CMK (cell line): ENCODE measurements around the gene SCEL.
"Not testable (repeated sequence)": the region's sequence is repeated elsewhere in the genome, so short reads cannot be mapped to it uniquely, and the experiment has no call there.

Source experiments
- DNase-seq: peaks from one replicate; pipeline ENCODE4 v3.0.0-alpha.2; 2010; ENCODE audit warnings: low read depth

Gene SCEL

DNA sequence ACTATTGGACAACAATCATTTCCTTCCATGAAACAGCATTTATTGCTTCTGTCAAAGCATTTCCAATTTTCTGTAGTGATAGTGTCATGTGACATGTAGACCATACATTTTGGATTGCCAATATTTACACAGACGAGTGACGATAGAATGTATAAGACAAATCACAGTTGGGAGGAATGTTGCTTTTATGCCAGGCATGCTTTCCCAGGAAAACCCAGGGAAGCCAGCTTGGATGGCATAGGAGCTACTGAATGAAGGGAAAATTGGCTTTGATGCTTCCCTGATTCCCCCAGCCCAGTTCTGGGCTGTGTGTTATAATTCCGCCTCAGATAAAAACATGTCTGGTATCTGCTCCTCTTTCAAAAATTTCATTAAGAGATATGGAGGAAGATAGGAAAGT lies 22.5 kb downstream of the SCEL start:
- no peak for DNase-seq

DNA sequence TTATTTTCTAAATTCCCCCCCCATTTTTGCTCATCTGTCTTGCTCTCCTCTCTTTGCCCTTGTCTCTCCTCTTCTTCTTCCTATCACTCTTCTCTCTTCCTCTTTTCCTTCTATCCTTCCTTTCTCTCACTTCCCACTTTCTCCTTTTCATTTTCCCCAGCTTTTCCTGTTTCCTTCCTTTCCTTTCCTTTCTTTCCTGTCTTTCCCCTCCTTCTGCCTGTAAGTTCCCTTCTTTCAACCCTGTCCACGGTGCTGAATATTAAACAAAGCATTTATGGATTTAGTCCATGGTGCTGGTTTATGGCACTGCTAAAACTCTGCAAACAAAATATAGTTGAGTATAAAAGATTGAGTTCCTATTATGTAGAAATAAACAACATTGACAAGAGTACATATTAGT lies 27.6 kb downstream of the SCEL start:
- no peak for DNase-seq

DNA sequence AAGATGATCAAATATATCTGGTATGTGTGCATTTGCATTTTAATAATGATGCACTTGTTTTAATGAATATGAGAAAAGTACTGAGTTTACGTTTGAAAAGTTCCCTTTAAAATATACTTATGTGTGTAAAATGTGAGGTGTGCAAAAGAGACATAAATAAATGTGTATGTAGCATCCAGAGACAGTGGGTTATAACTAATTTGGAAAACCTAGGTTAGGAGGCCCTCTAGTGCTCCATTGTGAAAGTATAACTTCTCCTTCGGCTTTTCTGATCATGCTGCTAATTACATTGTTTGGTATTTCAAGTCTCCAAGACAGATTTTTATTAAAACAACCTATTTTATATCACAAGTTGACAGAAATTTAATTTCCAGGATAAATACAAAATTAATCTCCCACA lies 30.1 kb downstream of the SCEL start:
- no peak for DNase-seq

DNA sequence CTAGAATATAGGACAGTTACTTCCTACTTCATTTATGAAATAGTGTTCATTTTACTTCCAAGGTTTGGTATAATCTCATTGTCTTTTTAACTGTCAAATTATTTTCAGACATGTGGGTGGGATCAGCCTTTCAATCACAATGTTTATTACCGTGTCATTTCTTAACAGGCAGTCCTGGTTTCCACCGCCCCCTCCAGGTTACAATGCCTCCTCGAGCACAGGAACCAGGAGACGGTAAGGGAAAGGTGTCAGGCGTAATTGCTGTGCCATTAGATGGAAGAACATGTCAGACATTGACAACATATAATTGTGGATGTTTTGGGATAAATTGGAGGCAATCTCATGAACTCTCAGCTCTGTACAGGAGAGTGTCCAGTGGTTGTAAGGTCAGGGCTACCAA lies 36.5 kb downstream of the SCEL start:
- DNase-seq, result no peak

DNA sequence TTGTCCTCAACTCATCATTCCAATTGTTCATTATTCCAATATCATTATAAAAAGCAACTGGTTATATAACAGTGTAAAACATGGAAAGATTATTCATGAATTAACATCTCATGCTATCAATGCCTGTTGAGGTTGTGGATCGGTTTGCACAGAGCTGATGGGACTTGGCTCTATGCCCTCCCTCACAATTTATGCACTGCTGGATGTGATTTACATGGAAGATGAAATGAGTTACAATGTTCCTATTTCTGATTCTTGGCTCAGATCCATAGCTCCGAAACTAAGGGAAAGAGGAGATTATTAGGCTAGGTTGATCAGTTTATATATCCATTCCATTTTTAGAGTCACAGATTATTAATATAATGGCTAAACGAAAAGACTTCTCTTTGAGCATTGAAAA lies 38.6 kb downstream of the SCEL start:
- no peak for DNase-seq

DNA sequence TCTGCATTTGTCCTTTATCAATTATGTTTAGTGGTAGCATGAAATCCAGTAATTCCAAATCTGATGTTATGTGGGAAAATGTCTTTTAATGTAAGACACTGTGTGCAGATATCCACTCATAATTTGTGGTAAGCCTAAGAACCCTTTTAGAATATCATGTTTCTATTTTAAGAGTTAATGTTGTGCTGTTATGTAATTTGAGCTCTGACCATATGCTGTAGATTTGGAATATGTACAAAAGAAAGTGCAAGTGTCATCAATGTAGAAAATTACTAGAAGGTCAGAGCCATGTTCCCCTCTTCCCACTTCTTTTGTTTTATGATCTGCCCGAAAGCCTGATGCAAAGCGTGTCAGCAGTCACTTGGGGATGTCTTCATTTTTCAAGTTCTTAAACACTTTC lies 44.5 kb downstream of the SCEL start:
- no peak for DNase-seq

DNA sequence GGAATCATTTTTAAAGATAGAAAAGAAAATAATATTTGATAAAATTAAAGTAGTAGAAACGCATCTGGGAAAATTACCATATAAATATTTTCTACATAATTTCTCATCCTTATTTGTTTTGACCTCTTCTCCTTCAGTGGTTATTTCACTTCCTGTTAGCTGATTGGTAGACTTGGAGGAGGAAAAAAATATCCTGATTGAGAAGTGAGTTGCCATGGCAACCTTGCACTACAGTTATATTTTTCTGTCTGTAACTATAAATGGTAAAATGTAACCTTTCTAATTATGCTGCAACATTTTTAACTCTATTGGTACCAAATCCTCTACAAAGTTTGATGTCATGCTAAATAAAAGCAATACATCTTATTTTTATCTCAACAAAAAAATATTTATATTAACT lies 45.2 kb downstream of the SCEL start:
- no peak for DNase-seq

DNA sequence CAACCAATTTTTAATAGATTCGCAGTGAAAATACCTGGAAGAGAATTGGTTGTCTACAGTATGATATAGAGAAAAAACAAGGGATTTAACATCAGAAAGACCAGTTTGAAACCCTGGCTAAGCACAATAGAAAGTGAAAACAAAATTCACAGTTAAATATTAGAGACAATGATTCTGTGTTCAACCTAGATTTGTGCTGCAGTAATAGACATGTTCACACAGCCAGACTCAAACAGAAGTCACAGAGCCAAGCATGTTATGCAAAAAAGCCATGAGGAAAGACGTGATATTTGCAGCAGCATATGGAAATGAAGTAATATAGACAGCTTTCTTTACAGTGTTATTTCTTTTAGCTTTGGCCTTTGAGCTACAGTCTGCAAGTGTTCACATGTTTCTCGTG lies 48.1 kb downstream of the SCEL start:
- no peak for DNase-seq

DNA sequence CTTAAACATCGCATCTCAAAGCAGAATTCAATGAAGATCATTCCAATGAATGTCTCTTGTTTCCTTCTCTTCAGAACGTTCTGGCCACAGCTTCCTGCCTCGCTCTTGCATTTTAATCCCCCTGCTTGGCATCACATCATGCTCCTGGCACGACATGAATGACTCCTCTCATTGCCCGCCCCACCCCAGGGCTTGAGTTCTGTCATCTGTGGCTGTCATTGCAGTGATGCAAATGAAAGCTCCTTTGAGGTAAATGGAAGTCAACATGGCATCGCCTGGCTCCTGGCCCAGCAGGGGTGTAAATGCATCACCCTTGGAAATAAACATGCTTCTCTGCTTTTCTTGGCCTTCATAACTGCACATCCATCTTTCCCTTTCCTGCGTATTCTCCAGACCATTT lies 48.6 kb downstream of the SCEL start:
- DNase-seq, result no peak

DNA sequence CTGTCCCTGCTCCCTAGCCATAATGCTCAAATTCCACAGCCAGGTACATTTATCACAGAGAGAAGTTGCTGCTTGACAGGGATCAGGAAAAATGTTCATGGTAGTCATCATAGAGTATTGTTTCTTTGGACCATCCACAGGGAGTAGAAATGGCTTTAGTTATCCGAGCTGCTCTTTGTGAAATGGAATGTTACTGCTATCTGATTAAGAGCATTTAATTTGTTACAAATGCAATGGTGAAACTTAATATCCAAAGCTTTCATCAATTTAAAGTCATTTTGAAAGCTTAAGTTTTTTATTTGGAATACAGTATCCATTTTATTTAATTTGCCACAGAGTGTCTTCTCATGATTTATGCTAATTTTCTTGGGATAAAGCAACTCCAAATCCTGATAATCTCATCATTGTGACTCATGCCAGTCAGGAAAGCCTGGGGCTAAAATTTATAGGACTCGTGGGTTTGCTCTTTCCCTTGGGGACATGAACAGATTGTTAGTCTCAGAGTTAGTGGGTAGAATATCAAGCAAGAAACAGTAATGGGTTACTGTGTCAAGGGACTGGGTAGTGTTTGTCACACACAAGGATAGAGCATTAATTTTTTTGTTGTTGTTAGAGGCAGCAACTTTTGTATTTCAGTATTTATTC lies 59.8 kb downstream of the SCEL start:
- DNase-seq, result no peak

DNA sequence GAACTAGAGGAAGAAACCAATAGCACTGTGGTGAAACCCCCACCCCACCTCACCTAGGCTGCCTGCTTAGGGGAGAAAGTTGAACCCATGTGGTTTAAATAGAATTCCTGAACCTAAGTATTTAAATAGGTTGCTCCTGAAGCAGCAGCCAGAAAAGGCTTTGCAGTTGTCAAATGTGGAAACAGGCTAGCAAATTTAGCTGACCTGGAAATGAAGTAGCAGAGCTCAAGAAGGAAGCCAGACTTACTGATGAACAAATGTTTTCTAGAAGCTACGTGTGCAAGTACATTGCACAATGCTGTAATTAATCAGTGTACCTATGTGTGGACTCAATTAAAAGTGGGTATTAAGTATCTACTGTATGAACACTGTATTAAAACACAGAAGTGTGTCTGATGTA lies 61.3 kb downstream of the SCEL start:
- no peak for DNase-seq

DNA sequence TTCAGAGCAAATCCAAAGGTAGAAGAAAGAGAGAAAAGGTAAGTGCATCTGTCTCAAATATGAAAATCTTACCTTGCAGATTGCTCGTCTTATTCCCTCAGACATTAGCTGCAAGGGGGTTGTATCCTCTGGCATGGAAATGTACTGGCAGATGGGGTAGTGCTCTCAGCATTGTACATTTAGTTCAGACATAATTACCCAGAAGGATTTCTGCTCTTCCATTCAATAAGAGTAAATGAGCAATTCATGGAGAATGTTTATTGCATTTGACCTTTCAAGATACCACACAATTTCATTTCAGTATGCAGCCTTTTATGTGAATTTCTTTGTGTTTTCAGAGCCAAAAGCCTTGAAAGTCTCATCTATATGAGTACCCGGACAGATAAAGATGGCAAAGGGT lies 63.8 kb downstream of the SCEL start:
- DNase-seq, result no peak

DNA sequence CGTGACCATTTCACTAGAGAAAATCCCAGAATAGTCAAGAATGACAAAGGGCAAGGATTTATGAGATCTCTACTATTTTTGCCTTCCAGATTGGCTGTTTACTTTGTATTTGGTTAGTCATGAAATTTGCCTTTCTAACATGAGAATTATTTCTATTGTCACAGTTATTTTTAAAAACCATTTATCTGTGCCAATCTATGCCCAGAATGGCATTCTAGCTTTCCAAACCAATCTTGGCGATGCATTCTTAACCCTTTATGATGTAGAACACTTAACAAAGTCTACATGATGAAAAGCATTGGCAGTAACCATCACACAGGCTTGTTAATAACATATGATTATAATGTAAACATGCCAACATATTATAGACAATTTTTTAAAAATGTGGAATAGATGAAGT lies 65.2 kb downstream of the SCEL start:
- no peak for DNase-seq

DNA sequence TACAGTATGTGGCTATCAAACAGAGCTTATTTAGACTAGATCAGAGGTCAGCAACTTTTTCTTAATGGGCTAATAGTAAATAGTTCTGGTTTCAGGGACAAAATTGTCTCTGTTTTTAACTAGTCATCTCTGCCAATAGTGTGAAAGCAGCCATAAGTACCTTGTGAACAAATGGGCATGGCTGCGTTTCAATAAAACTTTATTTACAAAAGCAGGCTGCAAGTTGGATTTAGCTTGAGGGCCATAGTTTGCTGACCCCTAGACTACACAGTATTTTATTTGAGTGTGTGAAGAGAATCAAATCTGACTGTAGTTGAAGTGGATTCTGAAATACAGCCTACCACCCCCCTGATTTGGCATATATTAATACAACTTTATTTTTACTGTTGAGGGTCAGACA lies 75.6 kb downstream of the SCEL start:
- no peak for DNase-seq

DNA sequence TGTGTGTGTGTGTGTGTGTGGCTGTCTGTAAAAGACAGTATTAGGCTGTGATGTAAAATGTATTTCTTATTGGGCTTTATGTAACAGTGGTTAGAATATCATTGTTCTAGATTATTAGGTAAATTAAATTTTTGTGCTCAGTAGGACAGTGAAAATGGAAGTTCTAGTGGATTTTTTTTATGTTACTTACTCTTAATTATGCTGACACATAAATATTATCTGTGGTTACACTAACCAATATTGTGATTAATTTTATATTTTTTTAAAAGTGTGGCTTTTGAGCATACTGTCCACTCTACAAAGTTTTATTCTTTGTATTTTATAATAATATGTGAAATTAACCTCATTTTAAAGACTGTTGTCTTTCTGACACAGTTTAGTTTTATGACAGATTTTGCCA lies 80.5 kb downstream of the SCEL start:
- DNase-seq, result no peak

DNA sequence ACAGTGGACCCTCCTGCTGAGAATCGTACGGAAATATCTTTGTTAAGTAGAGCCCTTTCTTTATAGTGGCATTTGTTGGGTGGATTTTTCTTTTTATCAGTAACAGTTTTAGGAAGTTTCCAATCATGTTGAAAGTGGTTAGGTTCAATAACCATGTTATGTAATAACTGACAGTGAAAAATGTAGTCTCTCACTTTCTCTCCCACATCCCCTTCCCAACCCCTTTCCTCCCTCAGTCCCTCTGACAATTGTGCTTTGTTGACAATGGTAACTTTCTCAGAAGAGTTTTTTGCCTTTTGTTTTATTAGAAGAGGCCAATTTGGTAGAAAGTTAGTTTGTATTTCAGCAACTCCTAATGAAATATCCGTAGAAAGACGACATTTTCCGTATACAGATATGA lies 84.1 kb downstream of the SCEL start:
- no peak for DNase-seq

DNA sequence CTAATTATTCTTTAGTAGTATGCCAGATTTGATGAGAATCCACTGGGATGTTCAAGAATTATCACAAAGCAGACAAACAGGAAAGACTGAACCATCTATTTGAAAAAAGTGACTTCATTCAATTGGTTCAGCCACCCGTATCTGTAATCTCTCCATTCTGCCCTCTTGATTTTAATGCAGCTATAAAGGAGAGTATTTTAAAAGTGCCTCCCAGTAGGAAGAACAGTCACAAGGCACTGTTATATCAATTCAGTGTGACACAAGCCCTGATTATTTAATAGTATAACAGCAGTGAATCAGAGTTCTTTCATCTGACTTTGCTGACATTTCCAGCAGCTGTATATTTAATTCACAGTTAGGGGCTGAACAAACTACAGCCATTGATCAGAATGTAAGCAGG lies 84.6 kb downstream of the SCEL start:
- no peak for DNase-seq

DNA sequence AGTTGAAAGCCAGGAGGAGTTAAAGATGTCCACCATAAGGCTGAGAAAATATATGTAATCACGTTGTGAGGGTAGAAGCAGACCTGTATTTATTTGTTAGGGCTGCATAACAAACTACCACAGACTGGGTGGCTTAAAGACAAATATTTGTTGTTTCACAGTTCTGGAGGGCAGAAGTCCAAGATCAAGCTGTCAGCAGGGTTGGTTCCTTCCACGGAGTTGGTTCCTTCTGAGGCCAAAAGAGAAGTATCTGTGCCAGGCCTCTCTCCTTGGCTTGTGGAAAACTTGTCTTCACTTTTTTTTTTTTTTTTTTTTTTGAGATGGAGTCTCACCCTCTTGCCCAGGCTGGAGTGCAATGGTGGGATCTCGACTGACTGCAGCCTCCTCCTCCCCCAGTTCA lies 88.3 kb downstream of the SCEL start:
- no peak for DNase-seq

DNA sequence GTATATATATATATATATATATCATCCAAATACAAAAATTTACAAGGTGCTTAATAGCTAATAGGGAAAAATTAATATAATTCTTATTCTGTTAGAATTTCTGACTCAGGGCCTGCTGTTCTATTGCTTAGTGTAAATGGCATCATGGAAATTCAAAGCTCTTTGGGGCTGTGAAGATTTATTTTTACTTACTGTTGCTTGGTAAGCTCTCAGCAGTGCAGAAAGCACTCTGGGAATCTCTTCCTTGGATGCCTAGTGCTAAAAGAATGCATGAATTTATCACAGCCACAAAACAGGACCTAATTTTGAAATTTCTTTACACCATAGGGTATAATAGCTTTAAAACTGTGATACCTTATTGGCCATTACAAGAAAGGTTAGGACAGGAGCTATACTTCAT lies 92.7 kb downstream of the SCEL start:
- DNase-seq, result no peak

DNA sequence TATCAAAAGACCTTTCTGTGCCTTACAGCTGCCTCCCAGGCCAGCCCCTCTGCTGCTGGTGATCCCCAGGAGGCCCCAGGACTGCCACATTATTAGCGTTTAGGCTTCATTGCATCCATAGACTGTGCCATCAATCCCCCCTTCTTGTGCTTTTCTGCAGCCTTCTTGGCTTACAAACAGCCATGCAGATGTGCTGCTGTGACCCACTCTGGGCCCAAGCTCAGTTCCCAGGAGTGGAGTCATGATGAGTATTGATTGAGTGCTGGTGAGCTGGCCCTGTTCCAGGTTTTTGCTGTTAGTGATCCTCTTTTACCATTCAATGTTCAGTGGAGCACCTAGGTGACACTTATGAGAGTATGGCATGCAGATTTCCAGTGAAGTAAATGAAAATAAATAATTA lies 102.1 kb downstream of the SCEL start:
- DNase-seq, result no peak

DNA sequence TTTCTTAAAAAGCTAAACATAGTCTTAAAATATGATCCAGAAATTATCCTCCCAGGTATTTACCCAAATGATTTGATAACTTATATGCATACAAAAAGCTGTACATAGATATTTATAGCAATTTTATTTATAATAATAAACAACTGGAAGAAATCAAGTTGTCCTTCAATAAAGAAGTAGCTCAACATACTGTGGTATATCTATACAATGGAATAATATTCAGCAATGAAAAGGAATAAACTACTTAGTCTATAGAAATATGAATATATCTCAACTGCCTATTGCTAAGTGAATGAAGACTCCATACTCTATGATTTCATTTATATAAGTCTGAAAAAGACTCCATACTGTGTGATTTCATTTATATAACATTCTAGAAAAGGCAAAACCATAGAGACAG lies 114.9 kb downstream of the SCEL start:
- no peak for DNase-seq

DNA sequence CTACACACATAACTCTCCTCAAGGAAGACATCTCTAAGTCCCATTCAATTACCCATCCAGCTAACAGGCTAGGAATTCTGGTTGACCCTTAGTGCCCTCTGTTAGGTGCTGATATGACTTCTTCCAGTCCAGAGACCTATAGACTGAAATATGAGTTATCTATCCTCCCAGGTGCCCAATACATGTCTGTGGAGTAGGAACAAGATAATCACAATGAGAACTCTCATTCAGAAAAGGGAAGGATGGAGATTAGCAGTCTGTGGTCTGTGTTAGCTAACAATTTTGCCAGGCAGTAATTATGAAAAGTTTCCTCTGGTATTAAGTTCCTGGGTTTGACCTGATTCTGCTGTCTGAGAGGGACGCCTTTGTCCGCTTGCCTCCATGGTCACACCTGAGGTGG lies 117.8 kb downstream of the SCEL start:
- no peak for DNase-seq

DNA sequence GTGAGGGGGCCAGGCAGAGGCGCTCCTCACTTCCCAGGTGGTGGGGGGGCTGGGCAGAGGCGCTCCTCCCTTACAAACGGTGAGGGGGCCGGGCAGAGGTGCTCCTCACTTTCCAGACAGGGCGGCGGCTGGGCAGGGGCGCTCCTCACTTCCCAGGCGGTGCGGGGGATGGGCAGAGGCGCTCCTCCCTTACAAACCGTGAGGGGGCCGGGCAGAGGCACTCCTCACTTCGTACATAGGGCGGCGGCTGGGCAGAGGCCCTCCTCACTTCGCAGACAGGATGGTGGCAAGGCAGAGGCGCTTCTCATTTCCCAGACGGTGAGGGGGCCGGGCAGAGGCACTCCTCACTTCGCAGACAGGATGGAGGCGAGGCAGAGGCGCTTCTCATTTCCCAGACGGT lies 124.5 kb downstream of the SCEL start:
- not testable (repeated sequence) for DNase-seq

DNA sequence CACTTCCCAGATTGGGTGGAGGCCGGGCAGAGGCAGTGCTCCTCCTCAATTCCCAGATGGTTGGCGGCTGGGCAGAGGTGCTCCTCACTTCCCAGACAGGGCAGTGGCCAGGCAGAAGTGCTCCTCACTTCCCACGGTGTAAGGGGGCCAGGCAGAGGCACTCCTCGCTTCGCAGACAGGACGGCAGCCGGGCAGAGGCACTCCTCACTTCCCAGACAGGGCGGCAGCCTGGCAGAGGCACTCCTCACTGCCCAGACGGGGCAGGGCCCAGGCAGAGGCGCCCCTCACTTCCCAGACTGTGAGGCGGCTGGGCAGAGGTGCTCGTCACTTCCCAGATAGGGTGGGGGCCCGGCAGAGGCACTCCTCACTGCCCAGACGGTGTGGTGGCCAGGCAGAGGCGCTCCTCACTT lies 125.3 kb downstream of the SCEL start:
- DNase-seq, result no peak

DNA sequence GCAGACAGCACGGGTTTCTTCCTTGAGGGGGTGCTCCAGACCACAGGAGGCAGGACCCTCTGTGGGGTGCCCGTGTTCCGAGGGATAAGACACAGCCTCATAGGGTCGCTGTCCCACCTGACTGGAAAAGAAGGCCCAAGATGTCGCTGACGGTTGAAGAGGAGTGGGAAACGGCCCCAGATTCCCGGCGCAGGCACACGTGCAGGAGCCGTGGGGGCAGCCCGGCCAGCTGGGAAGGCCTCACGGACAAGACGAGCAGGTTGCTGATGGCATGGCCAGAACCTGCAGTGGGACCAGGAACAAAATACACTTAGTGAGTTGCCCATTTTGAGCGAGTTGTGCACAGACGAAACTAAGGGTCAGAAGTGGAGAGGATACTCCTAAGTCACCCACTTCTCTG lies 126.8 kb downstream of the SCEL start:
- DNase-seq, result not testable (repeated sequence)
